ENCODE results near the gene MSANTD4.
"Not testable (repeated sequence)": the region's sequence is repeated elsewhere in the genome, so short reads cannot be mapped to it uniquely, and the experiment has no call there.

Gene MSANTD4

DNA sequence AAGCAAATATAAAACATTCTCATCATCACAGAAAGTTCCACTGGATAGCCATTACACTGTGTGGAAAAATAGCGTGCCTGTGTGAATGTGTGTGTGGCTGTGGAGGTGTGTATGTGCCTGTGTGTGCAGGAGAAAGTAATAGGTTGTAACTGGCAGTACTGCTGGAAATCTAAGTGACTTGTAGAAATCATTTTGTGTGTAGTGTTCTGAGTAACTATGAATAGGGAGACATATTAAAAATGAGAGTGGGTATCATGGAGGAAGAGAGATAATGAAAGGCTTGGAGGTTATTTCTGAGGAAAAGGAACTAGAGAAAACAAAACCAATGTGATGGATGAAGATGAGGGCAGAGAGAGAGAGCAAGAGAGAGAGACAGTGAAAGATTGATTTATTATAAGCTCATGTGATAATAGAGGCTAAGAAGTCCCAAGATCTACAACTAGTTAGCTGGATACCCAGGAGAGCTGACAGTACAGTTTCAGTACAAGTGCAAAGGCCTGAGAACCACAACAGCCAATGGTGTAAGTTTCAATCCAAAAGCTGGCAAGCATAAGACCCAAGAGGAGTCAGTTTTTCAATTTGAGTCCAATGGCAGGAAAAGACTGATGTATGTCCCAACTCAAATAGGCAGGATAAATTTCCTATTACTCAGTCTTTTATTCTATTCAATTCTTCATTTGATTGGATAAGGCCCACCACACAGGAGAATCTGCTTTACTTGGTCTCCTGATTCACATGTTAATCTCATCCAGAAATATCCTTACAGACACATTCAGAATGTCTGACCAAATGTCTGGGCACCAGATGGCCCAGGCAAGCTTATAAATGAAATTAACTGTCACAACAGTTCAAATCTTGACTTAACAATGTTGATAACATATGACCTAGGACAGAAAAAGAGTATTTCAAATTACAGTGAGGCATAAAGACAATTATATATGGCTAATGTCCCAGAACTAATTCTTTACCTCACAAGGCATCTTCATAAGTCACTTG is 40.2 kb upstream of the MSANTD4 start:
- no peaks in the 10 kb centered on the region for H3K27me3 ChIP-seq (ENCODE audit: insufficient read depth, poor library complexity, severe bottlenecking)
- TF ChIP-seq, protein P1, sequence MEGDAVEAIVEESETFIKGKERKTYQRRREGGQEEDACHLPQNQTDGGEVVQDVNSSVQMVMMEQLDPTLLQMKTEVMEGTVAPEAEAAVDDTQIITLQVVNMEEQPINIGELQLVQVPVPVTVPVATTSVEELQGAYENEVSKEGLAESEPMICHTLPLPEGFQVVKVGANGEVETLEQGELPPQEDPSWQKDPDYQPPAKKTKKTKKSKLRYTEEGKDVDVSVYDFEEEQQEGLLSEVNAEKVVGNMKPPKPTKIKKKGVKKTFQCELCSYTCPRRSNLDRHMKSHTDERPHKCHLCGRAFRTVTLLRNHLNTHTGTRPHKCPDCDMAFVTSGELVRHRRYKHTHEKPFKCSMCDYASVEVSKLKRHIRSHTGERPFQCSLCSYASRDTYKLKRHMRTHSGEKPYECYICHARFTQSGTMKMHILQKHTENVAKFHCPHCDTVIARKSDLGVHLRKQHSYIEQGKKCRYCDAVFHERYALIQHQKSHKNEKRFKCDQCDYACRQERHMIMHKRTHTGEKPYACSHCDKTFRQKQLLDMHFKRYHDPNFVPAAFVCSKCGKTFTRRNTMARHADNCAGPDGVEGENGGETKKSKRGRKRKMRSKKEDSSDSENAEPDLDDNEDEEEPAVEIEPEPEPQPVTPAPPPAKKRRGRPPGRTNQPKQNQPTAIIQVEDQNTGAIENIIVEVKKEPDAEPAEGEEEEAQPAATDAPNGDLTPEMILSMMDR (IDR thresholded peaks at IDR 0.05; ENCODE audit: insufficient read depth, low read length), result no peak
- TF ChIP-seq GABPA (IDR thresholded peaks at IDR 0.05; ENCODE audit: low read depth) (no peak), POLR2AphosphoS5 (IDR thresholded peaks at IDR 0.05; ENCODE audit: low read depth) (no peak), SPI1 (IDR thresholded peaks at IDR 0.05; ENCODE audit: borderline replicate concordance, low read depth) (no peak)
- TF ChIP-seq, protein P2, sequence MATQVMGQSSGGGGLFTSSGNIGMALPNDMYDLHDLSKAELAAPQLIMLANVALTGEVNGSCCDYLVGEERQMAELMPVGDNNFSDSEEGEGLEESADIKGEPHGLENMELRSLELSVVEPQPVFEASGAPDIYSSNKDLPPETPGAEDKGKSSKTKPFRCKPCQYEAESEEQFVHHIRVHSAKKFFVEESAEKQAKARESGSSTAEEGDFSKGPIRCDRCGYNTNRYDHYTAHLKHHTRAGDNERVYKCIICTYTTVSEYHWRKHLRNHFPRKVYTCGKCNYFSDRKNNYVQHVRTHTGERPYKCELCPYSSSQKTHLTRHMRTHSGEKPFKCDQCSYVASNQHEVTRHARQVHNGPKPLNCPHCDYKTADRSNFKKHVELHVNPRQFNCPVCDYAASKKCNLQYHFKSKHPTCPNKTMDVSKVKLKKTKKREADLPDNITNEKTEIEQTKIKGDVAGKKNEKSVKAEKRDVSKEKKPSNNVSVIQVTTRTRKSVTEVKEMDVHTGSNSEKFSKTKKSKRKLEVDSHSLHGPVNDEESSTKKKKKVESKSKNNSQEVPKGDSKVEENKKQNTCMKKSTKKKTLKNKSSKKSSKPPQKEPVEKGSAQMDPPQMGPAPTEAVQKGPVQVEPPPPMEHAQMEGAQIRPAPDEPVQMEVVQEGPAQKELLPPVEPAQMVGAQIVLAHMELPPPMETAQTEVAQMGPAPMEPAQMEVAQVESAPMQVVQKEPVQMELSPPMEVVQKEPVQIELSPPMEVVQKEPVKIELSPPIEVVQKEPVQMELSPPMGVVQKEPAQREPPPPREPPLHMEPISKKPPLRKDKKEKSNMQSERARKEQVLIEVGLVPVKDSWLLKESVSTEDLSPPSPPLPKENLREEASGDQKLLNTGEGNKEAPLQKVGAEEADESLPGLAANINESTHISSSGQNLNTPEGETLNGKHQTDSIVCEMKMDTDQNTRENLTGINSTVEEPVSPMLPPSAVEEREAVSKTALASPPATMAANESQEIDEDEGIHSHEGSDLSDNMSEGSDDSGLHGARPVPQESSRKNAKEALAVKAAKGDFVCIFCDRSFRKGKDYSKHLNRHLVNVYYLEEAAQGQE (IDR thresholded peaks at IDR 0.05; ENCODE audit: insufficient replicate concordance, low read depth), result no peak
- DNase-seq (ENCODE audit: low read depth in 1 of 2, low spot score in 1 of 2), result no peak
- no peak overlapping the region for H3K27ac ChIP-seq (replicated peaks)
- no peak overlapping the region for H3K4me3 ChIP-seq (replicated peaks; ENCODE audit: insufficient read depth, low read length)

DNA sequence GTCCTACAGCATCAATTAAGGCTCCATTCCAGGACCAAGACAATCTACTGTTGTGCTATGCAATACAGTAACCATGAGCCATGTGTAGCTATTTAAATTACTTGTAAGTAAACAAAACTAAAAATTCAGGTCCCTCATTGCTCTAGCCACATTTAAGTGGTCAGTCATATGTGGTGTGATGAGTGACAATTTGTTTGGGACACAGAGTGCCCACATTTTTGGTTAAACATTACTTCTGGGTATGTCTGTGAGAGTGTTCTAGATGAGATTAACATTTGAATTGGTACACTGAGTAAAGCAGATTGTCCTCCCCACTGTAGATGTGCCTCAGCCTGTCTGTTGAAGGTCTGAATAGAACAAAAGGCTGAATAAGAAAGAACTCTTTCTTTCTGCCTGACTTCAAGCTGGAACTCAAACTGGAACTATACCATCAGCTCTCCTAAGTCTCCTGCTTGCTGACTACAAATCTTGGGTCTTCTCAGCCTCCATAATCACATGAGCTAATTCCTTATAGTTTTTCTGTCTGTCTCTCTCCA is 39.3 kb upstream of the MSANTD4 start:
- Histone ChIP-seq H3K27ac (replicated peaks) (no peak overlapping the region), H3K27me3 (ENCODE audit: insufficient read depth, poor library complexity, severe bottlenecking) (no peaks in the 10 kb centered on the region), H3K4me3 (replicated peaks; ENCODE audit: insufficient read depth, low read length) (no peak overlapping the region)
- no peak for DNase-seq (ENCODE audit: low read depth in 1 of 2, low spot score in 1 of 2)
- TF ChIP-seq GABPA (IDR thresholded peaks at IDR 0.05; ENCODE audit: low read depth) (no peak), SPI1 (IDR thresholded peaks at IDR 0.05; ENCODE audit: borderline replicate concordance, low read depth) (no peak), POLR2AphosphoS5 (IDR thresholded peaks at IDR 0.05; ENCODE audit: low read depth) (no peak)
- TF ChIP-seq, protein P1 (IDR thresholded peaks at IDR 0.05; ENCODE audit: insufficient read depth, low read length), result no peak
- TF ChIP-seq, protein P2 (IDR thresholded peaks at IDR 0.05; ENCODE audit: insufficient replicate concordance, low read depth), result no peak

DNA sequence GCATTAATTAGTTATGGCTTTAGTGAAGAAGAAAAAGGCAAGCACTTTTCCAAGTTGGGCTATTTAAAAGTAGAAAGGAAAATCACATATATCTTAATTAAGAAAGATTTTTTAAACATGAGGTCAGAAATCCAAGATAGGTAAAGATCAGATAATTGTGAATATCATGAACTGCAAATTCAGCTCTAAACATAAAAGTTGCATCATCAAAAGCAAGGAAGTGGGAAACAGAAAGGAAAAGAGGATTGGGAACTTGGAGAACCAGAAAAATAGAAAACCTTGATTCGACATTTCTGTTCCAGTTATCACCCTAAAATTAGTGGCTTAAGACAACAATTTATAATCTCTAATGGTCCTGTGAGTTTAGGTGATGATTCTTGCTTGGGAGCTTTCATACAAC is 37.6 kb upstream of the MSANTD4 start:
- H3K4me3 ChIP-seq (replicated peaks; ENCODE audit: insufficient read depth, low read length), result no peak overlapping the region
- TF ChIP-seq, protein P2 (IDR thresholded peaks at IDR 0.05; ENCODE audit: insufficient replicate concordance, low read depth), result no peak
- TF ChIP-seq, protein P1 (IDR thresholded peaks at IDR 0.05; ENCODE audit: insufficient read depth, low read length), result no peak
- TF ChIP-seq GABPA (IDR thresholded peaks at IDR 0.05; ENCODE audit: low read depth), result no peak
- TF ChIP-seq SPI1 (IDR thresholded peaks at IDR 0.05; ENCODE audit: borderline replicate concordance, low read depth), result no peak
- no peak for TF ChIP-seq POLR2AphosphoS5 (IDR thresholded peaks at IDR 0.05; ENCODE audit: low read depth)
- H3K27me3 ChIP-seq (ENCODE audit: insufficient read depth, poor library complexity, severe bottlenecking), result no peaks in the 10 kb centered on the region
- no peak for DNase-seq (ENCODE audit: low read depth in 1 of 2, low spot score in 1 of 2)
- H3K27ac ChIP-seq (replicated peaks), result no peak overlapping the region

DNA sequence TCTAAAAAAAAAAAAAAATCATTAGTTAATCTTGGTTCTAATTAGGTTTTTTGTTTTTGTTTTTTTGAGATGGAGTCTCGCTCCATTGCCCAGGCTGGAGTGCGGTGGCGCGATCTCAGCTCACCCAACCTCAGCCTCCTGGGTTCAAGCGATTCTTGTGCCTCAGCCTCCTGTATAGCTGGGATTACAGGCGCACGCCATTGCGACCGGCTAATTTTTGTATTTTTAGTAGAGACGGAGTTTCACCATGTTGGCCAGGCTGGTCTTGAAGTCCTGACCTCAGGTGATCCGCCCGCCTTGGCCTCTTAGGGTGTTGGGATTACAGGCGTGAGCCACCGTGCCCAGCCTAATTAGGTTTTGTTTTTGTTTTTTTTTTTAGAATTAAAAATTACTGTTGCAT is 36.3 kb upstream of the MSANTD4 start:
- not testable (repeated sequence) for H3K27me3 ChIP-seq (ENCODE audit: insufficient read depth, poor library complexity, severe bottlenecking); H3K4me3 ChIP-seq (replicated peaks; ENCODE audit: insufficient read depth, low read length); H3K27ac ChIP-seq (replicated peaks); DNase-seq (ENCODE audit: low read depth in 1 of 2, low spot score in 1 of 2)

All from HL-60 (cell line).